Activated CD4-positive, alpha-beta memory T cell treated with anti-CD3 and anti-CD28 coated beads for 36 hours (primary cell): ENCODE measurements around the gene BPI. TPM values are rescaled to one million over a fixed set of nuclear protein-coding genes. Genes with fewer than 3 reads are reported as not detected.

Experiments used
- CTCF ChIA-PET: fragments of 350-600 bp; sonication (Branson Sonifier 250); formaldehyde crosslinking; loops from one replicate; lab custom pipeline; 2021; ENCODE audit warnings: antibody characterized with exemption, inconsistent platforms; lab: Charles Lee
- POLR2A ChIA-PET: fragments of 350-600 bp; sonication (Branson Sonifier 250); formaldehyde crosslinking; loops from one replicate; lab custom pipeline; 2021; ENCODE audit warnings: antibody characterized with exemption; lab: Charles Lee
- DNase-seq: peaks from one replicate; pipeline ENCODE4 v3.0.0-alpha.2; 2020
- H3K27ac Mint-ChIP-seq: one replicate; pipeline ENCODE4 v1.8.0; 2021; ENCODE audit warnings: mixed read lengths
- H3K27me3 Mint-ChIP-seq: one replicate; pipeline ENCODE4 v1.8.0; 2021; ENCODE audit warnings: mixed read lengths
- H3K36me3 Mint-ChIP-seq: one replicate; pipeline ENCODE4 v1.8.0; 2021; ENCODE audit warnings: mixed read lengths
- H3K4me1 Mint-ChIP-seq: one replicate; pipeline ENCODE4 v1.8.0; 2021; ENCODE audit warnings: low read depth, mixed read lengths
- H3K4me3 Mint-ChIP-seq: one replicate; pipeline ENCODE4 v1.8.0; 2021; ENCODE audit warnings: mild to moderate bottlenecking, mixed read lengths
- H3K9me3 Mint-ChIP-seq: one replicate; pipeline ENCODE4 v1.8.0; 2021; ENCODE audit warnings: mixed read lengths
- intact Hi-C: fragments of 100-400 bp; cut with micrococcal nuclease; formaldehyde crosslinking; loops from one replicate; pipeline ENCODE4 v1.15.1; 2023
- total RNA-seq, 2 experiments: library from RNA; stranded (reverse); gene quantifications; one replicate each; pipeline ENCODE4 v1.2.3, GENCODE V29; 2021

Gene BPI
- total RNA-seq, 2 experiments from 2014 or later: not detected

DNA sequence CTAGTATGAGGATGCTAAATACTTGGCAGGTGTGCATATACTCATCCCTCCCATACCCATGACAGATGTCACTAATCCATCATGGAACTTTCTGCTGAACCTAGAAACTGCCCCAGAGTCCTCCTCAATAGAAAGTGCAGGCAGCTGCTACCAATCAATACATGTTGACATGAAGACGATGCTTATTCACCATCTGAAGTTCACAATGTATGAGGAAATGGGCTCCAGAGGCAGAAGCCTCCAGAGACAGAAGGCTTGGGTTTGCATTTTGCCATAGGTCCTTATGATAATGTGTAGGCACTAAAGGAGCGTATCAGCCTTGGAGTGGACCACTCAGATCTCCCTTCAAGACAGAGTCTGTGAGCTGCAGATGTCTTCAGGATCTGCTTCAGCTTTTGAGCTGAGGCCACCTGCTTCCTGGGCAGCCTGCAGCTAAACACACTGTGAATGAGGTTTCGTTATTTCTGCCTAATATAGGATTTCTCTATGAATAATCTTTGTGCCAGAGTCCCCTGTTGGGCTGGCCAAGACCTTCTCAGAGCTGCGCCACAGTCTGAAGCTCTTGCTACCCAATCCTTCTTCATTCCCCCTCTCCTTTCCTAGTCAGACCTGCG lies 35.9 kb upstream of the BPI start:
- no peaks in the 10 kb centered on the region for H3K4me1 Mint-ChIP-seq
- POLR2A ChIA-PET: no interaction called here
- no peak overlapping the region for H3K27ac Mint-ChIP-seq
- no peaks in the 10 kb centered on the region for H3K36me3 Mint-ChIP-seq
- no peak overlapping the region for H3K4me3 Mint-ChIP-seq
- CTCF ChIA-PET: no interaction called here
- peaks cover 8% of the 10 kb centered on the region for H3K27me3 Mint-ChIP-seq
- DNase-seq: no peak
- H3K9me3 Mint-ChIP-seq: no peaks in the 10 kb centered on the region
- intact Hi-C loops: no loop called here

- ChIA-PET CTCF (no interaction called here), POLR2A (no interaction called here)
- intact Hi-C loops: no loop called here
- H3K27ac Mint-ChIP-seq: no peak overlapping the region
- H3K4me1 Mint-ChIP-seq: no peaks in the 10 kb centered on the region
- peaks cover 8% of the 10 kb centered on the region for H3K27me3 Mint-ChIP-seq
- H3K36me3 Mint-ChIP-seq: no peaks in the 10 kb centered on the region
- no peak for DNase-seq
- H3K9me3 Mint-ChIP-seq: no peaks in the 10 kb centered on the region
- no peak overlapping the region for H3K4me3 Mint-ChIP-seq
Observed at GRCh38 chr20:38269040-38269439, 34.9 kb upstream of the BPI start.

- intact Hi-C loops: no loop called here
- Mint-ChIP-seq H3K36me3 (no peaks in the 10 kb centered on the region), H3K4me1 (no peaks in the 10 kb centered on the region), H3K4me3 (no peak overlapping the region), H3K27ac (no peak overlapping the region), H3K9me3 (no peaks in the 10 kb centered on the region), H3K27me3 (peaks cover 8% of the 10 kb centered on the region)
- ChIA-PET POLR2A (no interaction called here), CTCF (no interaction called here)
- no peak for DNase-seq
Observed at GRCh38 chr20:38269715-38270114, 34.2 kb upstream of the BPI start.

DNA sequence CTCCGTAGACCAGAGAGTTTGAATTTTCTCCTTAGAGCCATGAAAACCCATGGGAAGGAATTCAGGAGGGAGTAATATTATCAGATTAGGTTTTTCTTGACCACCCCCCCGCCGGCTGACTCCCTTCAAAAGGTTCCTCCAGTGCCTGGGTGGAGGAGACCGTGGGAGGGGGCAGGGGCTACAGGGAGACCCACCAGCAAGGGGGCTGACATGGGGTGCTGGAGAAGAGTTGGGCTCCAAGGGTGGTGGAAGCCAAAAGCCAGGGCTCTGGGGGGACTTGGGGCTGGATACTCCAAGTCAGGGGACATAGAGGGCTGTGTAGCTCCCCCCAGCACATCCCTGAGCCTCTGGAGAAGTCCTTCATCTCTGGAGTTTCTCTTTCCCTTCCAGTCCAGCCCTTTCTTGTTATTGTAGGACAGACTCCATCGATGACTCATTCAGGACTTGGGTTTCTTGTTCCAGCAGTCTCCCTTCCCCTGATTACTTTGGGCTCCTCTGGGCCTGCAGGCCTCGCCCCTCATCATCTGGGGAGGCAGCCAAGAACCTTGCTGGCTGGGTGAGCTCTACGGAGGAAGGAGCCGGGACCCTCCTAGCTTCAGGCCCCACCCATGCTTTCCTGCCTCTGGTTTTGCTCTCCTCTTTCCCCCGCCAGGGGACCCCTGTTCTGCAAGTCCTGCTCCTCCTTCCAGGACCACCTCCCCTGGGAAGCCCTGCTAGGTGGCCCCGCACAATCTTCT lies 32.9 kb upstream of the BPI start:
- Mint-ChIP-seq H3K4me3 (no peak overlapping the region), H3K27ac (no peak overlapping the region), H3K9me3 (no peaks in the 10 kb centered on the region), H3K36me3 (no peaks in the 10 kb centered on the region), H3K4me1 (peaks cover 2% of the 10 kb centered on the region), H3K27me3 (peaks cover 3% of the 10 kb centered on the region)
- intact Hi-C loops: no loop called here
- CTCF ChIA-PET: no interaction called here
- DNase-seq: no peak
- POLR2A ChIA-PET: no interaction called here

DNA sequence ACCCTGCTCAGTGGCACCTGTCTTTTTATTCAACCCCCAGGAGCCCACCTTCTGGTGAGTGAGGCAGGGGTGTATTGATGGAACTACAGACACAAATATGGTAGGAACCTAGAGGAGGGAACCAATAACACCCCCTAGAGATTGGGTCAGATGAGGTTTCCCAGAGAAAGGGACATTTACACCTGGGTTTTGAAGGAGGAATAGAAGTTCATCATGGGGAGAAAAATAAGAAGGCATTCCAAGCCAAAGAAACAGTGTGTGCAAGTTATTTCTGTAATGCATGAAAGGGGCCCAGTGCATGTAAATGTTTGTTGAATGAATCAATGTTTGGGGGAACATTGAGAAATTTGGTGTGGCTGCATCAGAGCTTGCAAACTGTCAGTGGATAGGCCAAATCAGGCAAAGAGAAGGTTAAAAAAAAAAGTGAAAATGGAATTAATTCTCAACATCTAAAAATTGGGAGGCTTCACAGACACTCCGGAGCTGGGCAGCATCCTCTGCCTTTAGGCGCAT lies 32.3 kb upstream of the BPI start:
- ChIA-PET CTCF (no interaction called here), POLR2A (no interaction called here)
- intact Hi-C loops: no loop called here

GRCh38 chr20:38272398-38272797 lies 31.6 kb upstream of the BPI start:
- POLR2A ChIA-PET: no interaction called here
- intact Hi-C loops: no loop called here
- H3K4me1 Mint-ChIP-seq: peaks cover 2% of the 10 kb centered on the region
- H3K36me3 Mint-ChIP-seq: no peaks in the 10 kb centered on the region
- no peak overlapping the region for H3K27ac Mint-ChIP-seq
- H3K9me3 Mint-ChIP-seq: no peaks in the 10 kb centered on the region
- CTCF ChIA-PET: no interaction called here
- DNase-seq: no peak
- H3K27me3 Mint-ChIP-seq: peaks cover 3% of the 10 kb centered on the region
- no peak overlapping the region for H3K4me3 Mint-ChIP-seq

More for the DNA sequence above, 32.3 kb upstream of the BPI start:
- H3K27ac Mint-ChIP-seq: no peak overlapping the region
- no peak overlapping the region for H3K4me3 Mint-ChIP-seq
- DNase-seq: no peak
- peaks cover 2% of the 10 kb centered on the region for H3K4me1 Mint-ChIP-seq
- H3K27me3 Mint-ChIP-seq: peaks cover 3% of the 10 kb centered on the region
- H3K9me3 Mint-ChIP-seq: no peaks in the 10 kb centered on the region
- H3K36me3 Mint-ChIP-seq: no peaks in the 10 kb centered on the region

DNA sequence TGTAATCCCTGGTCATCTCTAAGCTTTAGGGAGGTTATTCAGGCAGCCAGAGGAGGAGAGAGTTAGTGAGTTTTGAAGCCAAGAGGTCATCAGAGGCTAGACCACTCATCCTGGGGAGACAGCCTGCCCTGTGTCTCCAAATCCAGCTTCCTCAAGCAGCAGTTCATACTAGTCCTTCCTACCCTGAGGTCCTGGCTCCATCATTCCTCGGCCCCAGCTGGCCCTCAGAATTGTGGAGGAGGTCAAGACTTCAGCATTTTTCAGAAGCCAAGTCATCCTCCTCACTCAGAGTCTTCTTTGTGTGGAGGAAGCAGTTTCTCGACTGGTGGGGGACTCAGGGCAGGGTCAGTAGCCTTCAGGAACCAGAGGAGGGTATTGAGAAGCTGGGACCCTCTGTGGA lies 31.0 kb upstream of the BPI start:
- peaks cover 2% of the 10 kb centered on the region for H3K4me1 Mint-ChIP-seq
- no peaks in the 10 kb centered on the region for H3K9me3 Mint-ChIP-seq
- ChIA-PET POLR2A (no interaction called here), CTCF (no interaction called here)
- H3K36me3 Mint-ChIP-seq: no peaks in the 10 kb centered on the region
- no peak for DNase-seq
- H3K4me3 Mint-ChIP-seq: no peak overlapping the region
- no peak overlapping the region for H3K27ac Mint-ChIP-seq
- intact Hi-C loops: no loop called here
- H3K27me3 Mint-ChIP-seq: peaks cover 3% of the 10 kb centered on the region

GRCh38 chr20:38275815-38276550 lies 28.0 kb upstream of the BPI start:
- intact Hi-C loops: no loop called here
- no peak overlapping the region for H3K4me3 Mint-ChIP-seq
- no peak overlapping the region for H3K27ac Mint-ChIP-seq
- DNase-seq: peak; percentile 13
- CTCF ChIA-PET: interaction anchor here (0.7 kb wide), 1 partner anchor 55 kb away, joined by 3 read pairs; no protein-coding TSS in a partner anchor
- peaks cover 2% of the 10 kb centered on the region for H3K4me1 Mint-ChIP-seq
- H3K9me3 Mint-ChIP-seq: no peaks in the 10 kb centered on the region
- no peaks in the 10 kb centered on the region for H3K36me3 Mint-ChIP-seq
- POLR2A ChIA-PET: interaction anchor here (0.6 kb wide), 1 partner anchor 734 kb away, joined by 3 read pairs; no protein-coding TSS in a partner anchor
- no peaks in the 10 kb centered on the region for H3K27me3 Mint-ChIP-seq

- H3K9me3 Mint-ChIP-seq: no peaks in the 10 kb centered on the region
- POLR2A ChIA-PET: no interaction called here
- CTCF ChIA-PET: no interaction called here
Observed at GRCh38 chr20:38277285-38277684, 26.7 kb upstream of the BPI start.

DNA sequence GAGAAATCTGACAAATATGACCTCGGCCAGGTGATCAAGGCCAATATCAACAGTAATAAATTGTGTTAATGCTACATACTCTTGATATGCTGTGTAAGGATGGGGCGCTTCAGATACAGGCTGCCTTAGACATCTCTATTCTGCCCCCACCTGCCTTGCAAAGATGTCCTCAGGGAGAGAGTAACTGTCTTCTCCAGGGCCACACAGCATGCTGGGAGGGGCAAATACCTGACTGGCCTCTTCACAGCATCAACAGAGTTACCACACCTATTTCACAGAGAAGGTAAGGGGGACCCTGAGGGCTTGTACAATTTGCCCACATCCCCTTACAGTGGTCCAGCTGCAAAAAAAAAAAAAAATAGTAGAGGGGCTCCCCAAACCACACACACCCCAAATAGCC lies 26.3 kb upstream of the BPI start:
- ChIA-PET POLR2A (no interaction called here), CTCF (no interaction called here)
- Mint-ChIP-seq H3K36me3 (no peaks in the 10 kb centered on the region), H3K27me3 (no peaks in the 10 kb centered on the region), H3K4me3 (no peak overlapping the region), H3K9me3 (no peaks in the 10 kb centered on the region), H3K4me1 (peaks cover 2% of the 10 kb centered on the region), H3K27ac (no peak overlapping the region)
- DNase-seq: no peak
- intact Hi-C loops: no loop called here

More at GRCh38 chr20:38277285-38277684, 26.7 kb upstream of the BPI start:
- Mint-ChIP-seq H3K4me3 (no peak overlapping the region), H3K4me1 (peaks cover 2% of the 10 kb centered on the region), H3K27ac (no peak overlapping the region), H3K27me3 (no peaks in the 10 kb centered on the region), H3K36me3 (no peaks in the 10 kb centered on the region)
- intact Hi-C loops: no loop called here
- DNase-seq: no peak

- no peak for DNase-seq
- Mint-ChIP-seq H3K4me3 (no peak overlapping the region), H3K4me1 (peaks cover 2% of the 10 kb centered on the region), H3K27ac (no peak overlapping the region), H3K36me3 (no peaks in the 10 kb centered on the region), H3K27me3 (no peaks in the 10 kb centered on the region), H3K9me3 (no peaks in the 10 kb centered on the region)
- ChIA-PET CTCF (no interaction called here), POLR2A (no interaction called here)
- intact Hi-C loops: no loop called here
Observed at GRCh38 chr20:38278131-38278530, 25.8 kb upstream of the BPI start.

GRCh38 chr20:38278763-38279162 lies 25.2 kb upstream of the BPI start:
- no peak overlapping the region for H3K27ac Mint-ChIP-seq
- H3K27me3 Mint-ChIP-seq: no peaks in the 10 kb centered on the region
- ChIA-PET CTCF (no interaction called here), POLR2A (no interaction called here)
- H3K4me1 Mint-ChIP-seq: peaks cover 2% of the 10 kb centered on the region
- intact Hi-C loops: no loop called here
- DNase-seq: no peak
- H3K36me3 Mint-ChIP-seq: no peaks in the 10 kb centered on the region
- no peak overlapping the region for H3K4me3 Mint-ChIP-seq
- H3K9me3 Mint-ChIP-seq: no peaks in the 10 kb centered on the region
